ENCODE data around the gene PIP4K2A.
"Not testable (repeated sequence)": the region's sequence is repeated elsewhere in the genome, so short reads cannot be mapped to it uniquely, and the experiment has no call there.

PIP4K2A gene

GRCh38 chr10:22501863-22502262 is 212.5 kb downstream of the PIP4K2A start:
- FAIRE-seq, result no peak

- no peak for FAIRE-seq
These were observed 213.0 kb downstream of the PIP4K2A start for GRCh38 chr10:22501413-22501812.

- FAIRE-seq, result no peak
These were observed 213.6 kb downstream of the PIP4K2A start for GRCh38 chr10:22500656-22501340.

DNA sequence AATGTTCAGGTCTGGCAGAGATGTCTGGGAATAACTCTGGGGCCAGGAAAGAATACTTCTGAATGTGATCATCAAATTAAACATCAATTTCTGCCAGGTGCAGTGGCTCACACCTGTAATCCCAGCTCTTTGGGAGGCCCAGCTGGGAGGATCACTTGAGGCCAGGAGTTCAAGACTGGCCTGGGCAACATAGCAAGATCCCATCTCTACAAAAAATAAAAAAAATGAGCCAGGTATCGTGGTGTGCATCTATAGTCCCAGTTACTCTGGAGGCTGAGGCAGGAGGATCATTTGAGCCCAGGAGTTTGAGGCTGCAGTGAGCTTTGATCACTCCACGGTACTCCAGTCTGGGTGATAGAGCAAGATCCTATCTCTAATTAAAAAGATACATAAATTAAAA is 214.4 kb downstream of the PIP4K2A start:
- not testable (repeated sequence) for FAIRE-seq

DNA sequence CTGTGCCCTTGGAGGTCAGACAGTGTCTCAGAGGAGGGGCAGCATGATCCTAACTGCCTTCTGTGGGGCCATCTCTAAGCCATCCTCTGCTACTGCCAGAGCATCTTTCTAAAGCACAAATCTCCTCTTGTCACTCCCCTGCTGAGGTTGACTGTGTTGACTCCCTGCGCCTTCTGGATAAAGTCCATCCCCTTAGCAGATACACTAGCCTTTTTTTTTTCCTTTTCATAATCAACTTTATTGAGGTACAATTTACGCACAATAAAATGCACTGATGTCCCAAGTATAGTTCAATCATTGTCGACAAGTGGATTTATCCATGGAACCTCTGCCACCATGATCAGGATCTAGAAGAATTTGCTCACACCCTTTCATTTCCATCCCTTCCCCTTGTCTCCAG is 219.0 kb downstream of the PIP4K2A start:
- FAIRE-seq, result no peak

DNA sequence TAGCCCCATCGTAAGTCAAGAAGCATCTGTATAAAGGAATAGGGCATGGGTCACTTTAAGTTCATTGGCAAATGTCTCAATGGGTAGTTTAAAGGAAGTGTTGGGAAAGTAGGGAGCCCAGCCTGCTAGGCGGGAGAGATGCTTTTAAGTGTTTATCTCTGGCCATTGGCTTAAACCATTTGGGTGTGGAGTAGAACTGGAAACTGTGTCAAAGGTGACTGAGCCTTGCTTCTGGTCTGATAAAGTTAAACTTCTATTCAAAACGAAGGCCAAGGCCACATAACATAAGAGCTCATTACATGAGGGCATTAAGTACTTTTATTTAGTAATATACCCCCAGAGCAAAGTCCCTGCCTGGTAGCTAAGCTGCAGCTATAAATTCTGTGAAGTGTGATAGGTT is 220.4 kb downstream of the PIP4K2A start:
- no peak for FAIRE-seq

DNA sequence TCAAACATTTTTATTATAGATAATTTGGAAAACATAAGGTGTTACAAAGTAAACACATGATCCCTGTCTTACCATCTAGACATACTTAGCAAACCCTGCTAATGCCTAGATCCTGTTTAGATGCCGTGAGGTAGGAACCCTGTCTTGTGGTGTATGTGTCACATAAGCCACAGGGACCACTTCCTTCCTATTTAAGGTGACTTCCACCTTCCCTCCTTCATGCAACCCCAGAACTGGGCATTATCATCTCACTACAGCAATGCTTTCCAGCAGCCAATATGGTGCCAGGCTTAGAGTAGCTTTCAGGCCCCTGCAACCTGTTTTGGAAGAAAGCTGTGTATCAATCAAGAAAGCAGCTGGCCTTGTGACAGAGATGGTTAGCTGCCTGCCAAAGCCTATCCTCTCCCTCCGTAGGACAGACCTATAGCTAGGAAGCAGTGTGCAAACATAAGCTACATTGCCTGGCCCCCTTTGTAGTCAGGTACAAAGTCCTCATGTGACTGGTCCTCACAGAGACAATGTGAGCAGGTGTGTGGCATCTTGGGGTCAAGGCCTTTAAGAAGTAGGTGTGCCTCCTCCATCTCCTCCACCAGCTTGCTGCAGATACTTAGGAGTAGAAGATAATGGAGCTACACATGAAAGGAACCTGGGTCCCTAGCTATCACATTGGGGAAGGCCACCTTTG is 222.3 kb downstream of the PIP4K2A start:
- FAIRE-seq, result no peak

DNA sequence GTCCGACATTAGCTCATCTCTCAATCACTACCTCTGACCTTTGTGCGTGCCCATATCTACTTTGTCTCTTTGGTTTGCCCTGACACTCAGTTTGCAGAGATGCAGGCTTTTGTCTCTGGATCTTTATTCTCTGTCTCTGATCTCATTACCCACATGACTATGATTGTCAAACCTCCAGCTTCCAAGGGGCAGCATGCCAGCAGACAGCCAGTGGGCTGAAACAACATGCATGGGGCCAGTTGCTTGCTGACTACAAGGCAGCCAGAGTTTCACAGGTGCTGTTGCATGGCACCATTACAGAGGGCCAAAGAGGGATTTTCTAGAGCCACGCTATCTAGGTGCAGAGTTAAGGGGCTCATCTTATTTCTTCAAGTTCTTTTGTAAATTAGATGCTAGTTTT is 222.9 kb downstream of the PIP4K2A start:
- FAIRE-seq, result no peak

DNA sequence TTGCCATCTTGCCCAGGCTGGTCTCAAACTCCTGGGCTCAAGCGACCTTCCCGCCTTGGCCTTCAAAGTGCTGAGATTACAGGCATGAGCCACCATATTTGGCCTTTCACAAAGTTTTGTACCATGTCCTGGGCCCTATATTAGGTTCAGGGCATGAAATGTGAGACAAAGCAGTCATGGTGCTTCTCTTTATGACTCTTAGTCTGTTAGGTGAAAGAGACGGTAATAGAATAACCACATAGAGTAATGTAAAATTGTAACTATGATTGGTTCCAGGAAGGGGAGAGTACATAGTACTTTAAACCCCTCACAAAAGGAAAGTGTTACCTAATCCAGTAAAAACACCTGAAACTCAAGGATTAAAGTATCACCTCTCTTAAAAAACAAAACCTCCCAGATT is 224.4 kb downstream of the PIP4K2A start:
- no peak for FAIRE-seq

DNA sequence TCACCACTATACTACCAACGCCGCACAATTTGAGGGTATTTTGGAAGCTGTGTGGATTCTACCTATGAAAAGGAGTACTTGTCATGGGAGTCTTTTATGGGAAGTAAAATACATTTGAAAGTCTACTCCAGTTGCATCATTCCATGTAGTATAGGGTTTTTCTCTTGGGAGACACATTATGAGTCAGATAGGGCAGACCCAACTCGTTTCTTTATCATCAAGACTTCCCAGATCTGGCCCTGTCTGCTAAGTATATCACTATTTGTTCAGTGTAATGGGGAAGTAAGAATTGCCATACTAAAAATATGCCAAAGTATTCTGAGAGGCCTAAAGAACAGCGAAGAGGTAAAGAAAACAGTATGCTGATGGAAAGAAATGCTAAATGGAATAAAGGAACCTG is 224.9 kb downstream of the PIP4K2A start:
- FAIRE-seq, result no peak

- FAIRE-seq, result no peak
These were observed 227.9 kb downstream of the PIP4K2A start for GRCh38 chr10:22486431-22486830.

Measured in colon (tissue), 2 donors.